GM19023 (cell line): ENCODE measurements around the gene SLC13A3.
A peak's percentile ranks its signal among the peaks of the same experiment; 100 is the strongest.

Source experiments
- ATAC-seq: cut with Tn5 transposase; IDR thresholded peaks from one replicate; pipeline ENCODE4 v1.9.1; 2021; ENCODE audit warnings: mild to moderate bottlenecking, moderate library complexity; ENCODE audit not compliant: unreplicated experiment

SLC13A3 gene

GRCh38 chr20:46651091-46651962 lies at the start of gene SLC13A3:
TSS of gene SLC13A3 (minus strand) at chr20:46651459. CDS start at chr20:46651421, 38 bp downstream.
- no peak for ATAC-seq

GRCh38 chr20:46701057-46701456 lies 49.8 kb upstream of the SLC13A3 start:
- ATAC-seq = no peak

- no peak for ATAC-seq
These were observed 49.2 kb upstream of the SLC13A3 start for GRCh38 chr20:46700481-46700880.

GRCh38 chr20:46699651-46700359 lies 48.5 kb upstream of the SLC13A3 start:
- no peak for ATAC-seq

GRCh38 chr20:46698788-46699187 lies 47.5 kb upstream of the SLC13A3 start:
- ATAC-seq = no peak

GRCh38 chr20:46696791-46697279 lies 45.6 kb upstream of the SLC13A3 start:
- ATAC-seq = no peak

- no peak for ATAC-seq
These were observed 44.6 kb upstream of the SLC13A3 start for GRCh38 chr20:46695892-46696291.

GRCh38 chr20:46694484-46694883 lies 43.2 kb upstream of the SLC13A3 start:
- no peak for ATAC-seq

- ATAC-seq = no peak
These were observed 39.9 kb upstream of the SLC13A3 start for GRCh38 chr20:46691196-46691595.

- no peak for ATAC-seq
These were observed 39.2 kb upstream of the SLC13A3 start for GRCh38 chr20:46690219-46691106.

- ATAC-seq = no peak
These were observed 38.5 kb upstream of the SLC13A3 start for GRCh38 chr20:46689754-46690085.

- peak; percentile 95 for ATAC-seq
These were observed 38.0 kb upstream of the SLC13A3 start, which contains the start of gene TP53RK for GRCh38 chr20:46689082-46689753. TSS of gene TP53RK (minus strand) at chr20:46689444. CDS start at chr20:46689414, 30 bp downstream.

- no peak for ATAC-seq
These were observed 37.2 kb upstream of the SLC13A3 start for GRCh38 chr20:46688151-46689081.

GRCh38 chr20:46683939-46684750 lies 32.9 kb upstream of the SLC13A3 start:
- no peak for ATAC-seq

GRCh38 chr20:46683668-46683938 lies 32.3 kb upstream of the SLC13A3 start:
- no peak for ATAC-seq

GRCh38 chr20:46683011-46683667 lies 31.9 kb upstream of the SLC13A3 start:
- ATAC-seq = no peak

GRCh38 chr20:46682063-46682821 lies 31.0 kb upstream of the SLC13A3 start:
- no peak for ATAC-seq
